MCF 10A (cell line): ENCODE results near the gene DCAF7. TPM values are rescaled to one million over a fixed set of nuclear protein-coding genes. Genes with fewer than 3 reads are reported as not detected.

Source experiments
- BruUV-seq: library from RNA; stranded (reverse); fragments of 400-500 nt; replicated peaks from 2 replicates; lab custom pipeline; 2021; lab: Mats Ljungman, UMichigan
- CTCF ChIA-PET: fragments of 300-600 bp; sonication (Branson Sonifier 250); formaldehyde crosslinking; extraction: SDS; loops from one replicate; lab custom pipeline; 2021; ENCODE audit warnings: antibody characterized with exemption, inconsistent platforms; lab: Yijun Ruan, JAX
- POLR2A ChIA-PET: fragments of 300-600, 350-650 bp; sonication (Branson Sonifier 250); formaldehyde crosslinking; extraction: SDS; loops from one replicate; lab custom pipeline; 2020; ENCODE audit warnings: antibody characterized with exemption, inconsistent platforms; lab: Yijun Ruan, JAX
- DNase-seq: peaks from one replicate; pipeline ENCODE4 v3.0.0-alpha.2; 2018; ENCODE audit not compliant: unreplicated experiment
- H3K27ac Mint-ChIP-seq: one replicate; pipeline ENCODE4 v1.8.0; 2022; ENCODE audit warnings: mild to moderate bottlenecking, low read depth, mixed read lengths; ENCODE audit not compliant: unreplicated experiment
- H3K27me3 Mint-ChIP-seq: one replicate; pipeline ENCODE4 v1.8.0; 2022; ENCODE audit warnings: mixed read lengths; ENCODE audit not compliant: insufficient read depth, unreplicated experiment
- H3K36me3 Mint-ChIP-seq: one replicate; pipeline ENCODE4 v1.8.0; 2022; ENCODE audit warnings: mild to moderate bottlenecking, moderate library complexity, mixed read lengths; ENCODE audit not compliant: insufficient read depth, unreplicated experiment
- H3K4me1 Mint-ChIP-seq: one replicate; pipeline ENCODE4 v1.8.0; 2022; ENCODE audit warnings: mixed read lengths; ENCODE audit not compliant: insufficient read depth, unreplicated experiment
- H3K4me3 Mint-ChIP-seq: one replicate; pipeline ENCODE4 v1.8.0; 2022; ENCODE audit warnings: mild to moderate bottlenecking, moderate library complexity, mixed read lengths; ENCODE audit not compliant: unreplicated experiment
- H3K9me3 Mint-ChIP-seq: one replicate; pipeline ENCODE4 v1.8.0; 2022; ENCODE audit warnings: mixed read lengths; ENCODE audit not compliant: unreplicated experiment
- CTCF ChIP-seq: fragments of 200-600 bp; IDR thresholded peaks from one replicate; pipeline ENCODE4 v1.8.0; 2022; ENCODE audit warnings: antibody characterized with exemption, mild to moderate bottlenecking; ENCODE audit not compliant: unreplicated experiment
- intact Hi-C: fragments of 100-400 bp; cut with micrococcal nuclease; formaldehyde crosslinking; loops from 2 replicates; pipeline ENCODE4 v1.14.1; 2022
- total RNA-seq: library from RNA; stranded (reverse); gene quantifications from 2 replicates; pipeline ENCODE4 v1.2.3, GENCODE V29; 2022

DCAF7 gene
- total RNA-seq, 1 experiment from 2014 or later = 81.6 TPM

DNA sequence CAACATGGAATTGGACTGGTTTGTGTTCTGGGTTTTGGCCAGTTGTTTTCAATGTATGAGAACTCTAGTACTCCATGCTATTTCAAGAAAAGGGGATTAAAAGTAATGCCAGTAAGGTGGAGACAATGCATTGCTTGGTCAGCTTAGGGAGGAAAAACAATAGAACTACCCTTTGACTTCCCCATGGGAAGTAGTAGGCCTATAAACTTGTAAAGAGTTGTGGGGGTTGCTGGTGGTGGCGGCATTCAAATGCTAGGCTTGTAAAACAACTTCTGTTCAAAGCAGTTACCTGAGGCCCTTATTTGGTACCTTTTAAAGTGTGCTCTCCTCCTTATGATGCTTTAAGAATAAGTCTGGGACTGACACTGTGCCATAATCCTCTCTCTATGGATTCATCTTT, 81.3 kb downstream of the DCAF7 start:
- Mint-ChIP-seq H3K27ac (no peak overlapping the region), H3K4me3 (no peak overlapping the region), H3K27me3 (no peaks in the 10 kb centered on the region), H3K9me3 (no peaks in the 10 kb centered on the region), H3K36me3 (peaks cover 23% of the 10 kb centered on the region), H3K4me1 (peaks cover 3% of the 10 kb centered on the region)
- no TSS peak for BruUV-seq
- intact Hi-C loops = no loop called here
- TF ChIP-seq CTCF = no peak
- ChIA-PET POLR2A (no interaction called here), CTCF (no interaction called here)
- DNase-seq = no peak

DNA sequence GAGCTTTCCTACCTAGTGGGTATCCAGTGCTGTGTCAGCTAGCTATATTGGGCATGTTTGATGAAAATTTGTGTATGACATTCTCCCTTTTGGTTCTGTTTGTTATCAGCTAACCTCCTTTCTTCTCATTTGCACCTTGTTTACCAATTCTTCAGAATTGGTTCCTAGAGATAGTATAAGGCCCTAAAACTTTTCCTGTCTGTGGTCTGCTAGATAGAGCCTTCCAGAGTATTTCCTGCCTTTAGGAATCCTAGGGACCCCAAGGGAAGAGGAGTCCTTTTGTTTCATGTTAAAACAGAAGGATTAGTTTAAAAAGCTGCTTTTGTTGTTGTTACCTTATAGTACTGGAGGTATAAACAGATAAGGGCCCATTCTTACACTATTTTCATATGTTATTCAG, 83.5 kb downstream of the DCAF7 start:
- POLR2A ChIA-PET = interaction anchor here (0.6 to 1.3 kb wide), 5 partner anchors 10 to 209 kb away, joined by 3 to 5 read pairs (median 3); no protein-coding TSS in a partner anchor

DNA sequence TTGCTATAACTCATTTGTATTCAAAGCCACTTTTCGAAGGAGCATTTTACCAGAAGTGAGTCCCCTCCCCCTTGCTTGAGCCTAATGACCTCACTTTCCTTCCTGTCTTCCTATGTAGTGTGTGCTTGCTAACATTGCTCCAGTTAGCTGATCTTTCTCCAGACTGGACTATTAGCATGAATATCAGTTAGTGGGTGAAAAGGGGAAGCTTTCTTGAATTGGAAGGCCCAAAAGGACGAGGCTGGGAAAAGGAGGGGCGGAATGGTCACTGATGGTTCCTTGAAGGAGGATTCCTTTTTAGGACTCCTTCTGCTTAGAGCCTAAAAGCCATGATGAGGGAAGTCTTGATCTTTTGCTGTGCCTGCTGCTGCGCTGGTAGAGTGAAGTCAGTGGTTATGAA, 83.9 kb downstream of the DCAF7 start:
- no TSS peak for BruUV-seq
- no peak for TF ChIP-seq CTCF
- Mint-ChIP-seq H3K27ac (no peak overlapping the region), H3K4me1 (no peaks in the 10 kb centered on the region), H3K4me3 (no peak overlapping the region), H3K36me3 (peaks cover 38% of the 10 kb centered on the region), H3K9me3 (no peaks in the 10 kb centered on the region), H3K27me3 (no peaks in the 10 kb centered on the region)
- intact Hi-C loops = no loop called here
- DNase-seq = no peak
- ChIA-PET CTCF (interaction anchor here (0.7 to 2.3 kb wide), 2 partner anchors 22 to 23 kb away, joined by 3 to 12 read pairs; no protein-coding TSS in a partner anchor), POLR2A (interaction anchor here (1.0 to 1.3 kb wide), 3 partner anchors 9 to 27 kb away, joined by 3 to 5 read pairs (median 4); no protein-coding TSS in a partner anchor)

More for the DNA sequence above, 83.5 kb downstream of the DCAF7 start:
- Mint-ChIP-seq H3K27me3 (no peaks in the 10 kb centered on the region), H3K36me3 (peaks cover 33% of the 10 kb centered on the region), H3K9me3 (no peaks in the 10 kb centered on the region), H3K4me1 (no peaks in the 10 kb centered on the region), H3K27ac (no peak overlapping the region), H3K4me3 (no peak overlapping the region)
- CTCF ChIA-PET = interaction anchor here (0.6 to 2.3 kb wide), 5 partner anchors 10 to 23 kb away, joined by 3 to 12 read pairs (median 5); partner anchors contain the start of gene MAP3K3
- TF ChIP-seq CTCF = no peak
- DNase-seq = no peak
- intact Hi-C loops = no loop called here
- BruUV-seq = no TSS peak

DNA sequence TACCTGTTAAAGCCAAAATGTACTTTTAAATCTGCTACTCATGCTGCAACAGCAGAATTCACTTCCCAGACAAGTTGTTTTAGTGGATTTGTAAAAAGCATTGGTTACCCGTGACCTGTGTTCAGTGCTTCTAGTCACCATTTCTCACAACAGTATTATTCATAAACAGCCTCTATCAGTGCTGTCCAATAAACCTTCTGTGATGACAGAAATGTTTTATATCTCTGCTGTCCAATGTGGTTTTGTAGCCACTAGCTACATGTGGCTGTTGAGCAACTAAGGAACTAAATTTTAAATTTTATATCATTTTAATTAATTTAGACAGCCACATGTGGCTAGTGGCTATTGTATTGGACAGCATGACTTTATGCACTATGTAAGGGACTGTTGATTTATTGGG, 84.5 kb downstream of the DCAF7 start:
- H3K4me3 Mint-ChIP-seq = no peak overlapping the region
- BruUV-seq = no TSS peak
- no peak overlapping the region for H3K27ac Mint-ChIP-seq
- no peaks in the 10 kb centered on the region for H3K4me1 Mint-ChIP-seq
- ChIA-PET POLR2A (interaction anchor here (0.6 to 2.3 kb wide), 3 partner anchors 12 to 200 kb away, joined by 3 to 8 read pairs (median 4); no protein-coding TSS in a partner anchor), CTCF (interaction anchor here (0.6 to 2.3 kb wide), 2 partner anchors 23 kb away, joined by 3 to 12 read pairs; no protein-coding TSS in a partner anchor)
- intact Hi-C loops = no loop called here
- H3K9me3 Mint-ChIP-seq = no peaks in the 10 kb centered on the region
- no peak for TF ChIP-seq CTCF
- no peaks in the 10 kb centered on the region for H3K27me3 Mint-ChIP-seq
- peaks cover 41% of the 10 kb centered on the region for H3K36me3 Mint-ChIP-seq
- DNase-seq = no peak
